ENCODE results near the gene SCAMP5.

The SCAMP5 gene

DNA sequence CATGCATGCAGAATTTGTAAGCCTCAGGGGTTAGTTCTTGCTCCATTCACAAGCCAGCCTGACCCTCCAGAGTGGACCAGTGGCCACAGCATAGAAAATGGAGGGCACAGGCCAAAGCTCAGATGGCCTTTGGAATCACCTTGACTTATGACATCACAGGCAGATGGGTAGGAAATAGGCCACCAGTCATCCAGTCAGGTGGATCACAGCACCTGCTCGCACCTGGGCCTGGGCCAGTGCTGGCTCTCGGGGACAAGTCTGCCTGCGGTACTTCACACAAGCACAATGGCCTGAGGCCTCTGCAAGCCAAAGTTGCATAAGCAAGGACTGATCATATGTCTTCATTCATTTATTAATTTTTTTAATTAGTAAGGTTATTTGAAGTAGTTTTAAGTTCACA, 67.3 kb downstream of the SCAMP5 start:
- no peak overlapping the region for H3K4me3 ChIP-seq (ENCODE audit: low read depth, low read length)

DNA sequence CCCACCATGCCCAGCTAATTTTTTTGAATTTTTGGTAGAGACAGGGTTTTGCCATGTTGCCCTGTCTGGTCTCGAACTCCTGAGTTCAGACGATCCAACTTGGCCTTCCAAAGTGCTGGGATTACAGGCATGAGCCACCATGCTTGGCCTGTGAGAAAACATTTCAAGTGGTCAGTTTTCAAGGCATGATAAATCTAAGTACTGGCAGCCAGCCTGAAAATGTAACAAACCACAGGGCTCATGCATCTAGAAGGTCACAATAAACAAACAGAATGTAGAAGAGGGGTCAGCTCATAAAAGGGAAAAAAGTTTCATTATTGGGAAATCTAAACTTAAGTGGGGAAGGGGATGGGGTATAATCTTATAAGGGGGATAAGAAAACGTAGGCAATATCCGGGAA, 68.0 kb downstream of the SCAMP5 start:
- no peak for DNase-seq
- no peaks in the 10 kb centered on the region; the same call in 1 of the 2 replicates for H3K4me1 ChIP-seq
- H3K27me3 ChIP-seq = no peaks in the 10 kb centered on the region
- TF ChIP-seq, protein P1, sequence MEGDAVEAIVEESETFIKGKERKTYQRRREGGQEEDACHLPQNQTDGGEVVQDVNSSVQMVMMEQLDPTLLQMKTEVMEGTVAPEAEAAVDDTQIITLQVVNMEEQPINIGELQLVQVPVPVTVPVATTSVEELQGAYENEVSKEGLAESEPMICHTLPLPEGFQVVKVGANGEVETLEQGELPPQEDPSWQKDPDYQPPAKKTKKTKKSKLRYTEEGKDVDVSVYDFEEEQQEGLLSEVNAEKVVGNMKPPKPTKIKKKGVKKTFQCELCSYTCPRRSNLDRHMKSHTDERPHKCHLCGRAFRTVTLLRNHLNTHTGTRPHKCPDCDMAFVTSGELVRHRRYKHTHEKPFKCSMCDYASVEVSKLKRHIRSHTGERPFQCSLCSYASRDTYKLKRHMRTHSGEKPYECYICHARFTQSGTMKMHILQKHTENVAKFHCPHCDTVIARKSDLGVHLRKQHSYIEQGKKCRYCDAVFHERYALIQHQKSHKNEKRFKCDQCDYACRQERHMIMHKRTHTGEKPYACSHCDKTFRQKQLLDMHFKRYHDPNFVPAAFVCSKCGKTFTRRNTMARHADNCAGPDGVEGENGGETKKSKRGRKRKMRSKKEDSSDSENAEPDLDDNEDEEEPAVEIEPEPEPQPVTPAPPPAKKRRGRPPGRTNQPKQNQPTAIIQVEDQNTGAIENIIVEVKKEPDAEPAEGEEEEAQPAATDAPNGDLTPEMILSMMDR (IDR thresholded peaks at IDR 0.05; ENCODE audit: low read depth, low read length) = no peak
- no peaks in the 10 kb centered on the region for H3K36me3 ChIP-seq
- no peaks in the 10 kb centered on the region for H3K9me3 ChIP-seq
- no peak overlapping the region for H3K4me3 ChIP-seq (ENCODE audit: low read depth, low read length)

More for the DNA sequence above, 67.3 kb downstream of the SCAMP5 start:
- no peak for DNase-seq
- TF ChIP-seq, protein P1 (IDR thresholded peaks at IDR 0.05; ENCODE audit: low read depth, low read length) = no peak
- H3K9me3 ChIP-seq = no peaks in the 10 kb centered on the region
- no peaks in the 10 kb centered on the region for H3K27me3 ChIP-seq
- H3K4me1 ChIP-seq = no peaks in the 10 kb centered on the region; the same call in 1 of the 2 replicates
- H3K36me3 ChIP-seq = no peaks in the 10 kb centered on the region

DNA sequence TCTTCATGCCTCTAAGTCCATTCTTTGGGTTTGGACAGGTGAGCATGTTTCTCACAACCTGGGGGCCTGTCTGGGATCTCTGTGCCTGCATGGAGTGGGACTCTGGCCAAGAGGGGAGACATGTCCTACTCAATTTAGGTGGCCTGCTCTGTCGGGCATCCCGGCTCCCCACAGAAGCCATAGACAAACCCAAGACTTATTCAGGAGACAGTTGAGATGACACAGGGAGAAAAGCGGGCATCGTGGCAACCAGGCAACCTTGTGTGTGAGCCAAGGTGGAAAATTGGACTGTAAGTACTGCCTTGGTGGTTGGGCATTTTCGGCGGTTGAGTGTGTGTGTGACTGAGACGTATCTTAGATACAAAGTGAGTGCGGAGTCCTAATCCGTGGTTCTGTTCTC, 68.5 kb downstream of the SCAMP5 start:
- Histone ChIP-seq H3K4me3 (ENCODE audit: low read depth, low read length) (no peak overlapping the region), H3K9me3 (no peaks in the 10 kb centered on the region), H3K4me1 (no peaks in the 10 kb centered on the region; the same call in 1 of the 2 replicates), H3K27me3 (no peaks in the 10 kb centered on the region), H3K36me3 (no peaks in the 10 kb centered on the region)
- TF ChIP-seq, protein P1 (IDR thresholded peaks at IDR 0.05; ENCODE audit: low read depth, low read length) = no peak
- DNase-seq = no peak

DNA sequence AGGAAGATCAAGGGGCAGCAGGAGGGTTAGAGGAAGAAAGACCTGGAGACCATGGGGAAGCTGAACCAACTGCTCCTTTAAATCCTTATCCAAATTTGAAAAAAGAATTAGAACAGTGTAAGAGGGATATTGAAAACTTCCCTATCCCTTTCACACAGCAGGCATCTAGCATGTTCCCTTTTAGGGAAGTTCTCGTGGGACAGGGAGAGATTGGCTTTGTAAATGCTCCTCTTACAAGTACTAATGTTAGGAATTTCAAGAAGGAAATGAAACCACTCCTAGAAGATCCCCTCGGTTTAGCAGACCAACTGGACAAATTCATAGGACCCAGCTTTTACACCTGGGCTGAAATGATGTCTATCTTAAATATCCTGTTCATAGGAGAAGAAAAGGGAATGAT, 69.5 kb downstream of the SCAMP5 start:
- H3K9me3 ChIP-seq = no peaks in the 10 kb centered on the region
- TF ChIP-seq, protein P1 (IDR thresholded peaks at IDR 0.05; ENCODE audit: low read depth, low read length) = no peak
- no peaks in the 10 kb centered on the region; the same call in 1 of the 2 replicates for H3K4me1 ChIP-seq
- no peaks in the 10 kb centered on the region for H3K27me3 ChIP-seq
- no peaks in the 10 kb centered on the region for H3K36me3 ChIP-seq
- H3K4me3 ChIP-seq (ENCODE audit: low read depth, low read length) = no peak overlapping the region
- DNase-seq = no peak

DNA sequence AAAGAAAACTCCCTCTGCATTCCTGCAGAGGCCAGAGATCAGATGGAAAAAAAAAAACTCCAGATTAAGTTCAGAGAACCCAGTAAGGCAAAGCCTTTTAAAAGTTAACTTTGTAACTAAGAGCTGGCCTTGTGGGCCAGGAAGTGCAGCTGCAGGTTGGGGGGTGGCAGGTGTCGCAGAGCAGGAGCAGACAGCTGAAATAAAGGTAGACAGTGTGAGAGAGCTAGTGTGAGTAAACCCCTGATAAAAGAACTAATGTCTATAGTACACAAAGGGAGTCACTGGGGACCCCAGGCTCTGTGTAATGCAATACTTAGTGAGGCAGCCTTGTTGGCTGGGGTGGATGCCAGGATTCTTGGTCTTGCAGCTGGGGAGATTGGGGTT, 70.1 kb downstream of the SCAMP5 start:
- no peak for DNase-seq
- Histone ChIP-seq H3K4me1 (no peaks in the 10 kb centered on the region; the same call in 1 of the 2 replicates), H3K36me3 (no peaks in the 10 kb centered on the region)

DNA sequence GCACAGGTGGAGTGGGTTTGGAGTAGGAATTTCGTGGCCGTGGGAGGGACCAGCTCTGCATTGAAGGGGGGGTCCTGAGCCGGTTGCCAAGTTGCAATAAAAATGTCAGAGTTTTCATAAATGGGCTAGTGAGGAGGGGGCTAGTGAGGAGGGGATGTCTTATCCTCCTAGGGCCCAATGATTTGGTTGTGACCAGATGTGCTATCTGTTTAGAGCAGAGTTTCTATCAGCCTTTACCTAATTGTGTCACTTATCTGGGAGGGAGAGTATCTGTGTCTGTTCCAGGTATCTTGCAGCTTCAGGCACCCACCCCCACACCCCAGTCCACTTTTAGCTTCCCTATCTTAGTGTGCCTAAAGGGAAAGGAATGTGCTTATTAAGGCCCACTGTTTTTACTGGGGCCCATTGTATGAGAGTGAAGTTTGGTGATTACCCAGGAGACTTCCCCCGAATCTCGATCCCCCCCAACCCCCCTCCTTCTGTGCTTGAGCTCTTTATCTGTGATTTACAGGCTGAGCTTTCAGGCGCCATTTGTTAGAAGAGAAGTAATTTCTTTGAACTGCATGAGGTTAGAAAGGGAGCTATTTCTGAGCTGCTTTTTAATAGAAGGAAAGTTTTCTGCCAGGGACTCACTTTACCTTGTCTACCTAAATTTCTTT, 70.6 kb downstream of the SCAMP5 start:
- H3K9me3 ChIP-seq = no peaks in the 10 kb centered on the region
- no peaks in the 10 kb centered on the region; the same call in 1 of the 2 replicates for H3K4me1 ChIP-seq
- DNase-seq = no peak
- no peak overlapping the region for H3K4me3 ChIP-seq (ENCODE audit: low read depth, low read length)
- no peaks in the 10 kb centered on the region for H3K36me3 ChIP-seq
- no peaks in the 10 kb centered on the region for H3K27me3 ChIP-seq
- TF ChIP-seq, protein P1 (IDR thresholded peaks at IDR 0.05; ENCODE audit: low read depth, low read length) = no peak

More for the DNA sequence above, 70.1 kb downstream of the SCAMP5 start:
- TF ChIP-seq, protein P1 (IDR thresholded peaks at IDR 0.05; ENCODE audit: low read depth, low read length) = no peak
- H3K9me3 ChIP-seq = no peaks in the 10 kb centered on the region
- no peak overlapping the region for H3K4me3 ChIP-seq (ENCODE audit: low read depth, low read length)
- H3K27me3 ChIP-seq = no peaks in the 10 kb centered on the region

Measured in BE2C (cell line).